Astrocyte of the spinal cord (primary cell): ENCODE measurements around the gene KCTD1.

Source experiments
- DNase-seq: peaks from one replicate; pipeline ENCODE4 v3.0.0; 2011; ENCODE audit warnings: low read depth, low spot score
- H3K4me3 ChIP-seq: 2 replicates; pipeline ENCODE4 v1.5.1; 2011; ENCODE audit warnings: low read depth, mild to moderate bottlenecking, low read length, moderate library complexity
- in situ Hi-C: cut with HindIII; loops from 2 replicates; pipeline ENCODE4 v1.10.0; 2017; ENCODE audit warnings: low sequenced_read_pairs
- TF ChIP-seq, protein P1 (sequence below): IDR thresholded peaks from 2 replicates; pipeline ENCODE4 v1.5.1; 2012; ENCODE audit warnings: low read depth, mild to moderate bottlenecking, low read length, inconsistent platforms

KCTD1 gene

DNA sequence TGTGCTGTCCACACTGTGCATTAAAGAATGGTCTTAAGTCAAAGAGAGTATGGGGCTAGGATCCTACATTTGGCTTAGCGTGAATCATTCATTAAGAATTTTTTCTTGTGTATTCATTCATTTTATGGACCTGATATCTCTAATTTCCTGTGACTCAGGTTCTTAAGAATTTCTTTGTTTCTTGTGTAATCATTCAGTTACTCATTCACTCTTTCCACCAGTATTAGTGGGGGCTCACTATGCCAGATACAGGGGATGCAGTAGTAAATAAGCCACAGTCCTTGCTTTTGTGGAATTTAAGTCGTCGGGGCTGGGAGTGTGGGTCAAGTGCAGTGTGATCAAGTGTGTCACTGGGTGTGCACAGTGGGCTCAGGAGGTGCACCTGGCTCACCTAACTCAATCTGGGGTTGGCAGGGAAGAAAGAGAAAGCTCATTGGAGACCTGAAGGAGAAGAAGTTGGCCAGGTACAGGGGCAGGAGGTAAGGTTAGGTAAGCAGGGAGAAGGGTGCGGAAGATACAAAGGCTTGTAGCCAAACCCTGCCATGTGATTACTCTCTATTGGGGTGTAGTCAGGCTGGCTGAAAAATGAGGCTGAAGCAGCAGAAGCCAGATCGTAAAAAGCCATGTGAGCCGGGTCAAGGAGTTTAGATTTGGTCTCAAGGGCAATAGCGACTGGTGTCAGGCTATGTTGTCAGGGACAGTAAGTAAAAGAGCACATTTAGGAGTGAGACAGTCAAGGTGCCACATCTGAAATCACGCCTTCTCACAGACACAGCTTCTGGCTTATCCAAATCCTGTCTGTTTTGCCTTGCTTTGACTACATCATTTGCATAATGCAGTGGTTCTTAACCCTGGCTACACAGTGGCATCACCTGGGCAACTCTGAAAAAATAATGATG is 67.2 kb downstream of the KCTD1 start:
- TF ChIP-seq, protein P1, sequence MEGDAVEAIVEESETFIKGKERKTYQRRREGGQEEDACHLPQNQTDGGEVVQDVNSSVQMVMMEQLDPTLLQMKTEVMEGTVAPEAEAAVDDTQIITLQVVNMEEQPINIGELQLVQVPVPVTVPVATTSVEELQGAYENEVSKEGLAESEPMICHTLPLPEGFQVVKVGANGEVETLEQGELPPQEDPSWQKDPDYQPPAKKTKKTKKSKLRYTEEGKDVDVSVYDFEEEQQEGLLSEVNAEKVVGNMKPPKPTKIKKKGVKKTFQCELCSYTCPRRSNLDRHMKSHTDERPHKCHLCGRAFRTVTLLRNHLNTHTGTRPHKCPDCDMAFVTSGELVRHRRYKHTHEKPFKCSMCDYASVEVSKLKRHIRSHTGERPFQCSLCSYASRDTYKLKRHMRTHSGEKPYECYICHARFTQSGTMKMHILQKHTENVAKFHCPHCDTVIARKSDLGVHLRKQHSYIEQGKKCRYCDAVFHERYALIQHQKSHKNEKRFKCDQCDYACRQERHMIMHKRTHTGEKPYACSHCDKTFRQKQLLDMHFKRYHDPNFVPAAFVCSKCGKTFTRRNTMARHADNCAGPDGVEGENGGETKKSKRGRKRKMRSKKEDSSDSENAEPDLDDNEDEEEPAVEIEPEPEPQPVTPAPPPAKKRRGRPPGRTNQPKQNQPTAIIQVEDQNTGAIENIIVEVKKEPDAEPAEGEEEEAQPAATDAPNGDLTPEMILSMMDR, result no peak
- DNase-seq, result peak; percentile 96
- no peak overlapping the region for H3K4me3 ChIP-seq
- in situ Hi-C loops, result no loop called here

DNA sequence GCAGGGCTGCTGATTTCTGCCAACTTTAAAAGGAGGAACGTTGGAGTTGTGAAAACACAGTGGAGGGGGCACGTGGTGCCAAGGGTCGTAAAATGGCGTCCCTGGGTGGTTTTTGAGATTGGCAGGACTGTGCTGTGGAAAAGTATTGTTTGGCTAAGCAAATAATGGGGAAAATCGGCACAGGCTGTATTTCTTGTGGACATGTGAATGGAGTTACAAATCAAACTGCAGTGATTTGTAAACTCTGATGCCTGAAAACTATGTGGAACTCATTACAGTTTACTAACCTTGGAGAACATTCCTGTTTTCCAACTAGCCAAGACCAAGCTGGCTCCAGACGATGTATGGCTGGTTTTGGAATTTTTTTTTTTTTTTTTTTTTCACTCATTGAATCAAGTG is 68.7 kb downstream of the KCTD1 start:
- peak; percentile 52 for DNase-seq
- TF ChIP-seq, protein P1, result no peak
- in situ Hi-C loops, result no loop called here
- no peak overlapping the region for H3K4me3 ChIP-seq

DNA sequence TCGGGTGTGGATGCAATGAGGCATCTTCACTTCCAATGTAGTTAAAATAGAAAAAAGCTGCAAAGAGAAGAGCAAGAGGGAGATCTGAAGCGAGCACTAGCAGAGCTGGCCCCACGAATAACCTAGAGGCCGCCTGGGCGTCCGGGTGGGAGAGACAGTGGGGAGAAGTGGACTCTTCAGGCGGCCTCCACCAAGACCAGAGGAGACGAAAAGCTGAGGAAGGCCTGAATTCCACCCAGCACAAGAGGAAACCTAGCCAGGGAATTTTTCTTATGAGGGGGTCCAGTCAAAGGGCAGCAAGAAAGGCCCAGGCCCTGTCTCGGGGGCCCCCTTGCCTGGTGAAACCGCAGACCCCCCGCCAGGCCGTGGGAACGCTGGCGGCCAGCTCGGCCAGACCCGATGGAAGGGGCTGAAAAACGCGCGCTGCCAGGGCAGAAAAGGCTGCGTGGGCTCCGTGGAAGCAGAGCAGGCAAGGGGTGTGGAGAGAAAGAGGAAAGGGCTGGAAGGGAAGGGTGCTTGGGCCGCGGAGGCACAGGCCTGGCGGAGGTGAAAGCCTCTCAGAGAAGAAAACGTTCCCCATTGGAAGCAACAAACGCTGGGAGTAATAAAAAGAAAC is 69.2 kb downstream of the KCTD1 start:
- peak; percentile 50 for DNase-seq
- TF ChIP-seq, protein P1, result no peak
- H3K4me3 ChIP-seq, result no peak overlapping the region
- in situ Hi-C loops, result no loop called here

DNA sequence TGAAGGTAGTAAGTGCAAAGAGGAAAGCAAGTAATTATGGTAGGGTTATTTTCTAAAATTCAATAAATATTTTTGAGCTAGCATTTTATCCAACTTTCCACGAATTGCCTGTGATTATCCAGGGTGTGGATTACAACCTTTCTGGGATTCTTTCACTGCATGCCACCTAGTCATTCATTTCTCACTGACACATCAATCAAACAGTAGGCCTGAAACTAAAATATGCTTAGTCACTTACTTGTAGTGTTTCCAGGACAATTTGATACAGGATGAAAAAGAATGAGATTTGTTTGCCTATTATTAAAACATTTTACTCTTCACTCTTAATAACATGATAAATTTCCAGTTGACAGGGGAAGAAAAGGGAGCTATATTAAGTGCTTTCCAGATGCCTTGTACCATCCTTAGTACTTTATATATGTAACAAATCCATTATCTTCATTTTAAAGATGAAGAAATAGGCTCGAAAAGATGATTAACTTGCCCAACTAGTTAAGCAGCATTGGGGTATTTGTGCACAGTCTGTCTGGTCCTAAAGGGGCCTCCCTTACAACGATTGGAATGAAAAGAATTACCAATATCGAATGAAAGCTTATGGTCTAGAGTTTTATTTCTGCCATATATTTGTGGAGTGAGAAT is 70.4 kb downstream of the KCTD1 start:
- DNase-seq, result no peak
- in situ Hi-C loops, result no loop called here
- no peak overlapping the region for H3K4me3 ChIP-seq
- TF ChIP-seq, protein P1, result no peak

DNA sequence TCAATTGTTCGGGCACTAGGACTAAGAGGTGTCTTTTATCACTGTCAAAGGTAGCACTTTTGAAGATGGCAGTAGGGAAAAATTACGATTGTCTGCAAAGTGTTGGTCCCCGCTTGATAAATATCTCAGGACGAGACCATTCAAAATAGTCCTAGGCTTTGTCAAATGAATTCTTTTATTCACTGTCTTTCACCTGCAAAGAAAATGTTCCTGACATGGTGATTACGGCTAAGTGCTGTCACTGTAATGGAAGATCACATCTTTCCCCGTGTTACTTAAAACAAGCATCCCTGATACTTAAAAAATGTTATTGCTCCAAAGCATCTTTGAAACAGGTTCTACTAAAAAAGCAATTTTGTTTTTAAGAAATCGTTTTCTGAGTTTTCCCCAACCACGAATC is 71.7 kb downstream of the KCTD1 start:
- in situ Hi-C loops, result no loop called here
- DNase-seq, result no peak
- TF ChIP-seq, protein P1, result no peak
- H3K4me3 ChIP-seq, result no peak overlapping the region

DNA sequence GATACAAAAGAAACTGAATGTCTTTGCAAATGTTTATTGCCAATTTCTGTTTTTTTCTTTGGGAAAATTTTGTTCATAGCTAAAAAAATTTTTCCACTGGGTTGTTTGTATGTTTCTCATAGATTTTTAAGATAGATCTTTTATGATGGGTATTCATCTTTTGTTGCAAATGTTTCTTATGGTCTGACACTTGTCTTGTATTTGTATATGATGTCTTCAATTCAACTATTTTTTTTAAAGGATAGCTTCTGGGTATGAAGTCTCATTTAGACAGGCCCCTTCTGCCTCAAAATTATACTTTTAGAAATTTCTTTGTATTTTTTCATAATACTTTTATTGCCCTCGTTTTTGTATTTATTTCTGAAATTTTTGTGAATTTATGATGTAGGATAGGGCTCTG is 73.8 kb downstream of the KCTD1 start:
- TF ChIP-seq, protein P1, result no peak
- no peak for DNase-seq
- in situ Hi-C loops, result no loop called here

More for the DNA sequence above, 73.8 kb downstream of the KCTD1 start:
- no peak overlapping the region for H3K4me3 ChIP-seq
